Measurements from ENCODE around the gene EIF4ENIF1. TPM values are rescaled to one million over a fixed set of nuclear protein-coding genes. Genes with fewer than 3 reads are reported as not detected.

The EIF4ENIF1 gene
- total and polyA plus RNA-seq, 9 of the 15 experiments (the other 6 are each of a cell fraction or from before 2014, with no cell fraction given) = 2.5 to 24.9 (median 15.8) TPM

- TF ChIP-seq MYC (IDR thresholded peaks at IDR 0.05; ENCODE audit: low read depth, low read length) (peak; percentile 82), MYC (CRISPR knock-in tag; IDR thresholded peaks at IDR 0.05; ENCODE audit: borderline replicate concordance, low read depth) (peak; percentile 29; the same call in 1 of the 2 replicates), POLR2A (conservative IDR thresholded peaks at IDR 0.05) (peak; percentile 96), RCOR1 (IDR thresholded peaks at IDR 0.05; ENCODE audit: borderline replicate concordance in 1 of 2, low read depth in 2 of 2, low read length in 2 of 2) (no peak), MNT (conservative IDR thresholded peaks at IDR 0.05) (peak; percentile 61 to 79), ZNF583 (CRISPR knock-in tag; IDR thresholded peaks at IDR 0.05) (no peak), ZNF407 (IDR thresholded peaks at IDR 0.05; ENCODE audit: low read depth) (no peak), TEAD1 (CRISPR knock-in tag; IDR thresholded peaks at IDR 0.05) (peak in 1 of 2 experiments; percentile 44; a peak in 2 of 4 replicates), TEAD2 (tag; IDR thresholded peaks at IDR 0.05) (no peak), MBD2 (IDR thresholded peaks at IDR 0.05; ENCODE audit: borderline replicate concordance, low read depth) (peak; percentile 58; the same call in 1 of the 2 replicates)
- TF ChIP-seq, protein P1, sequence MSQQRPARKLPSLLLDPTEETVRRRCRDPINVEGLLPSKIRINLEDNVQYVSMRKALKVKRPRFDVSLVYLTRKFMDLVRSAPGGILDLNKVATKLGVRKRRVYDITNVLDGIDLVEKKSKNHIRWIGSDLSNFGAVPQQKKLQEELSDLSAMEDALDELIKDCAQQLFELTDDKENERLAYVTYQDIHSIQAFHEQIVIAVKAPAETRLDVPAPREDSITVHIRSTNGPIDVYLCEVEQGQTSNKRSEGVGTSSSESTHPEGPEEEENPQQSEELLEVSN (IDR thresholded peaks at IDR 0.05; ENCODE audit: borderline replicate concordance in 1 of 2, extremely low read depth in 1 of 2, insufficient read depth in 1 of 2, insufficient read length in 1 of 2, low read depth in 1 of 2, low read length in 1 of 2, poor library complexity in 1 of 2, severe bottlenecking in 1 of 2) = peak; percentile 42 to 70
- TF ChIP-seq, protein P2, sequence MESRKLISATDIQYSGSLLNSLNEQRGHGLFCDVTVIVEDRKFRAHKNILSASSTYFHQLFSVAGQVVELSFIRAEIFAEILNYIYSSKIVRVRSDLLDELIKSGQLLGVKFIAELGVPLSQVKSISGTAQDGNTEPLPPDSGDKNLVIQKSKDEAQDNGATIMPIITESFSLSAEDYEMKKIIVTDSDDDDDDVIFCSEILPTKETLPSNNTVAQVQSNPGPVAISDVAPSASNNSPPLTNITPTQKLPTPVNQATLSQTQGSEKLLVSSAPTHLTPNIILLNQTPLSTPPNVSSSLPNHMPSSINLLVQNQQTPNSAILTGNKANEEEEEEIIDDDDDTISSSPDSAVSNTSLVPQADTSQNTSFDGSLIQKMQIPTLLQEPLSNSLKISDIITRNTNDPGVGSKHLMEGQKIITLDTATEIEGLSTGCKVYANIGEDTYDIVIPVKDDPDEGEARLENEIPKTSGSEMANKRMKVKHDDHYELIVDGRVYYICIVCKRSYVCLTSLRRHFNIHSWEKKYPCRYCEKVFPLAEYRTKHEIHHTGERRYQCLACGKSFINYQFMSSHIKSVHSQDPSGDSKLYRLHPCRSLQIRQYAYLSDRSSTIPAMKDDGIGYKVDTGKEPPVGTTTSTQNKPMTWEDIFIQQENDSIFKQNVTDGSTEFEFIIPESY (CRISPR knock-in tag; IDR thresholded peaks at IDR 0.05) = 0 out of 2 replicates have a peak, but pooled peaks have one; percentile 25
These were observed 90.2 kb downstream of the EIF4ENIF1 start, which contains the start of gene DRG1 (continued) for GRCh38 chr22:31399211-31400022.
